Measurements from ENCODE around the gene SKI. TPM values are rescaled to one million over a fixed set of nuclear protein-coding genes. Genes with fewer than 3 reads are reported as not detected.

SKI gene
- total and polyA plus RNA-seq, 7 experiments from 2014 or later = 0.61 to 278 (median 95.3) TPM

DNA sequence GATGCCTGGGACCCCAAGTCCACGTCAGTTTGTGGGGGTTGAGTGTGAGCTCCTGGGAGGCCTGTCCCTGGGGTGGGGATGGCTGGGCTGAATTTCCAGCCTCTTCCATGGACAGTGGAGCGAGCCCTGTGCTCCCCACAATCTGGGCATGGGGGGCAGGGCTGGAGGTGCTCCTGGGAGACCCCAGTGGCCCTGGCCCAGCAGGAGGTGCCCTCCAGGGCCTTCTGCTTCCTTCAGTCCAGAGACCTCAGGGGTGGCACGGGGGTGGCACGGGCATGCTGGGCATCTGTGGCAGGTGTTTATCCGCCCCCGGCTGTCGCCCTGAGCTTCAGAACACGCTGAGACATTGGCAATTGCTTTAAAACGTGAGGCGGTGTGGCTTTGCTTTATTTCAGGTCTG lies 122.4 kb downstream of the SKI start:
- DNase-seq (no peak), ATAC-seq (no peak)
- Histone ChIP-seq H3K9me3 (ENCODE audit: control insufficient read depth in 2 of 3, low read length in 3 of 3) (no peaks in the 10 kb centered on the region), H3K4me1 (ENCODE audit: control insufficient read depth in 2 of 2, insufficient read depth in 2 of 2, low read length in 2 of 2) (no peaks in the 10 kb centered on the region), H3K27ac (ENCODE audit: low read depth, low read length) (no peak overlapping the region), H3K27me3 (ENCODE audit: control insufficient read depth in 2 of 2, insufficient read depth in 2 of 2, low read length in 2 of 2) (no peaks in the 10 kb centered on the region), H3K36me3 (ENCODE audit: control insufficient read depth in 2 of 3, insufficient read depth in 3 of 3, low read length in 3 of 3) (no peaks in the 10 kb centered on the region), H3K4me3 (ENCODE audit: low read length) (no peak overlapping the region)
- ChIA-PET POLR2A (no interaction called here), CTCF (no interaction called here)
- intact Hi-C loops (cut with micrococcal nuclease) = no loop called here
- no peaks in the 10 kb centered on the region for H3K27me3 Mint-ChIP-seq
- H3K27ac Mint-ChIP-seq = no peak overlapping the region
- no peaks in the 10 kb centered on the region for H3K36me3 Mint-ChIP-seq
- no peaks in the 10 kb centered on the region for H3K9me3 Mint-ChIP-seq
- no peak overlapping the region for H3K4me3 Mint-ChIP-seq
- H3K4me1 Mint-ChIP-seq = no peaks in the 10 kb centered on the region

DNA sequence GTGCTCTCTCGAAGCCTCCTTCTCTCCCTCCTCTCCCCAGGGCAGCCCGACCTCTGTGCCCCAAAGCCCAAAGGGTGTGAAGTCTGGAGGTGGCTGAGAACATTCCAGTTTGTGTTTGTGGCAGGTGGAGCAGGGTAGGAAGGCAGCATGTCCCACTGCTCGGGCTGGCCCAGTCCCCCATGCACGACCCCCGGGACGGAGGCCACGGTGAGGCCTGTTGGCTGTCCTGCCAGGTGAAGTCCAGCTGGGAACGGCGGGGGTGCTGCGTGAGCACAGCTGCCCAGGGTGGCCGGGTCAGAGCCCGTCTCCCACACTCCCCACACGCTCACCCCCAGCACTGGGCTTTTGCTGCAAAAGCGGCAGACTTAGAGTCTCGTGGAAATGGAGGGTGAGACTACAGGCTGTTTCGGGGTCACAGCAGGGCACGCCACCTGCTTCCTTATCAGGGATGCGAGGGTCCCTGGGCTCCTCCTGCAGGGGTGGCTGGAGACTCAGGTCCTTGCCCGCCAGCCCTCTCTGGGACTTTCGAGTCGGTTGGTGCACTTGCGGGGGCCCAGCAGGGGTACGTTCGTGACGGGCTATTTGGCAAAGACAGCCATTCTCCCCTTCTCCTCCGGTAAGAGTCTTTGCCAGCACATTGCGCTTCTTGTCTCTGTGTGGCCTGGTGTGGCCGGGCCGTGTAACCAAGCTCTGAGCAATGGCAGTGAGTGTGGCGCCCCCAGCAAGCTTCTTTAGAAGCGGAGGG lies 123.0 kb downstream of the SKI start:
- H3K4me1 Mint-ChIP-seq = no peaks in the 10 kb centered on the region
- ChIA-PET POLR2A (no interaction called here), CTCF (interaction anchor here (0.6 kb wide), 1 partner anchor 110 kb away, joined by 4 read pairs; no protein-coding TSS in a partner anchor)
- intact Hi-C loops (cut with micrococcal nuclease) = no loop called here
- H3K4me3 ChIP-seq (ENCODE audit: low read length) = no peak overlapping the region
- H3K27me3 ChIP-seq (ENCODE audit: control insufficient read depth in 2 of 2, insufficient read depth in 2 of 2, low read length in 2 of 2) = no peaks in the 10 kb centered on the region
- H3K27ac Mint-ChIP-seq = no peak overlapping the region
- DNase-seq (no peak), ATAC-seq (no peak)
- H3K36me3 ChIP-seq (ENCODE audit: control insufficient read depth in 2 of 3, insufficient read depth in 3 of 3, low read length in 3 of 3) = no peaks in the 10 kb centered on the region
- no peak overlapping the region for H3K4me3 Mint-ChIP-seq
- H3K9me3 Mint-ChIP-seq = no peaks in the 10 kb centered on the region
- H3K36me3 Mint-ChIP-seq = no peaks in the 10 kb centered on the region
- no peaks in the 10 kb centered on the region for H3K27me3 Mint-ChIP-seq
- no peaks in the 10 kb centered on the region for H3K9me3 ChIP-seq (ENCODE audit: control insufficient read depth in 2 of 3, low read length in 3 of 3)
- no peak overlapping the region for H3K27ac ChIP-seq (ENCODE audit: low read depth, low read length)
- no peaks in the 10 kb centered on the region for H3K4me1 ChIP-seq (ENCODE audit: control insufficient read depth in 2 of 2, insufficient read depth in 2 of 2, low read length in 2 of 2)

DNA sequence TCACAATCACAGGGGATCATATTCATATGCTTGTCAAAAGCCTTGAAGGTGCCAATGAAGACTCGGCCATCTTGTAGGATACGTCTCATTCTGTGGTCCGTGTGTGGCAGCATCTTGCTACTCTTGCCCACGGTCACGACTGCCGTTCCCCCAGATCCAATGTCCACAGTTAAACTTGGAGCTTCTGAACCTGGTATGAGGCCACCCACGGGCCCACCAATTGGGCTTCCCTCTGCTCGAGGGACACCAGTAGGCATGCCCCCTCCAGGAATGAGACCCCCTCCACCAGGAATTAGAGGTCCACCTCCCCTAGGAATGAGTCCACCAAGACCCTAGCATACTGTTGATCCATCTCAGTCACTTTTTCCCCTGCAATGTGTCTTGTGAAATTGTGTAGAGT lies 123.6 kb downstream of the SKI start:
- Histone ChIP-seq H3K27ac (ENCODE audit: low read depth, low read length) (no peak overlapping the region), H3K36me3 (ENCODE audit: control insufficient read depth in 2 of 3, insufficient read depth in 3 of 3, low read length in 3 of 3) (no peaks in the 10 kb centered on the region), H3K4me1 (ENCODE audit: control insufficient read depth in 2 of 2, insufficient read depth in 2 of 2, low read length in 2 of 2) (no peaks in the 10 kb centered on the region), H3K27me3 (ENCODE audit: control insufficient read depth in 2 of 2, insufficient read depth in 2 of 2, low read length in 2 of 2) (no peaks in the 10 kb centered on the region), H3K4me3 (ENCODE audit: low read length) (no peak overlapping the region), H3K9me3 (ENCODE audit: control insufficient read depth in 2 of 3, low read length in 3 of 3) (no peaks in the 10 kb centered on the region)
- Mint-ChIP-seq H3K27me3 (no peaks in the 10 kb centered on the region), H3K27ac (no peak overlapping the region), H3K36me3 (no peaks in the 10 kb centered on the region), H3K4me1 (no peaks in the 10 kb centered on the region), H3K9me3 (no peaks in the 10 kb centered on the region), H3K4me3 (no peak overlapping the region)
- ATAC-seq (no peak), DNase-seq (no peak)
- intact Hi-C loops (cut with micrococcal nuclease) = no loop called here
- ChIA-PET POLR2A (interaction anchor here (0.7 kb wide), 1 partner anchor 412 kb away, joined by 7 read pairs; no protein-coding TSS in a partner anchor), CTCF (no interaction called here)

- DNase-seq = no peak
- no peaks in the 10 kb centered on the region for H3K9me3 Mint-ChIP-seq
Observed at GRCh38 chr1:2352341-2352896, 124.3 kb downstream of the SKI start.

DNA sequence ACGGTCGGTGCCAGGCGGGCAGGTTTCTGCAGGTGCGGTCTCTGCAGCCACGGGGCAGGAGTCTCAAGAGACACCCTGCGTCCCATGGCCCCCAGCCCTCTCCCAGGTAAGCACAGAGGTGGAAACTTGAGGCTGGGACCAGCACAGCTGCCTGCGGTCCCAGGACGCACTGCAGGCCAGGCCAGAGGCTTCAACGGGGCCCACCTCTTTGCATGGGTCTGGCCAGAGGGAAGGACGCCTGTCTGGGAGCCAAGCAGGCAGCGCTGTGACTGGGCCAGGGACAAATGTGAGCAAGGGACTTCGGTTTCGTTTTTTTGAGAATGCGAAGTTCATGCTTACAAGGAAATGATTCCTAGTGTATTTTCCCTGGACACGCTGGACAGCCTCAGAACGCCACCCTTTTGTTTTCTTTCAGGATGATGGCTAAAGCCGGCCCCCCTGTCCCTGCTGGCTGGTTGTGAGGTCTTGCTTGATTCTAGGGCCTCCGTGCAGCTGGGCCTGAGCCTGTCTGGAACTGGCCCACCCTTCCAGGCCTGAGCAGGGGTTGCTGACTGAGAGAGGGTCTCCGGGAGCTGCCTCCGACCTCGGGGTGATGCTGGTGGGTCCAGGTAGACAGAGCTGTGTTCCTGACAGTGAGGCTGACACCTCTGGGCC lies 124.9 kb downstream of the SKI start:
- no peak overlapping the region for H3K27ac ChIP-seq (ENCODE audit: low read depth, low read length)
- H3K27me3 ChIP-seq (ENCODE audit: control insufficient read depth in 2 of 2, insufficient read depth in 2 of 2, low read length in 2 of 2) = no peaks in the 10 kb centered on the region
- Mint-ChIP-seq H3K9me3 (no peaks in the 10 kb centered on the region), H3K4me3 (no peak overlapping the region), H3K4me1 (no peaks in the 10 kb centered on the region), H3K36me3 (no peaks in the 10 kb centered on the region), H3K27me3 (no peaks in the 10 kb centered on the region), H3K27ac (no peak overlapping the region)
- H3K4me1 ChIP-seq (ENCODE audit: control insufficient read depth in 2 of 2, insufficient read depth in 2 of 2, low read length in 2 of 2) = no peaks in the 10 kb centered on the region
- DNase-seq (no peak), ATAC-seq (no peak)
- intact Hi-C loops (cut with micrococcal nuclease) = no loop called here
- no peaks in the 10 kb centered on the region for H3K9me3 ChIP-seq (ENCODE audit: control insufficient read depth in 2 of 3, low read length in 3 of 3)
- no peaks in the 10 kb centered on the region for H3K36me3 ChIP-seq (ENCODE audit: control insufficient read depth in 2 of 3, insufficient read depth in 3 of 3, low read length in 3 of 3)
- H3K4me3 ChIP-seq (ENCODE audit: low read length) = no peak overlapping the region
- POLR2A ChIA-PET = no interaction called here
- CTCF ChIA-PET = no interaction called here

More at GRCh38 chr1:2352341-2352896, 124.3 kb downstream of the SKI start:
- no peak overlapping the region for H3K4me3 ChIP-seq (ENCODE audit: low read length)
- no peaks in the 10 kb centered on the region for H3K4me1 Mint-ChIP-seq
- no peaks in the 10 kb centered on the region for H3K27me3 Mint-ChIP-seq
- H3K4me3 Mint-ChIP-seq = no peak overlapping the region
- H3K4me1 ChIP-seq (ENCODE audit: control insufficient read depth in 2 of 2, insufficient read depth in 2 of 2, low read length in 2 of 2) = no peaks in the 10 kb centered on the region
- H3K27ac Mint-ChIP-seq = no peak overlapping the region
- CTCF ChIA-PET = no interaction called here
- POLR2A ChIA-PET = interaction anchor here (0.7 kb wide), 1 partner anchor 413 kb away, joined by 7 read pairs; no protein-coding TSS in a partner anchor
- H3K27ac ChIP-seq (ENCODE audit: low read depth, low read length) = no peak overlapping the region
- no peaks in the 10 kb centered on the region for H3K27me3 ChIP-seq (ENCODE audit: control insufficient read depth in 2 of 2, insufficient read depth in 2 of 2, low read length in 2 of 2)
- no peaks in the 10 kb centered on the region for H3K9me3 ChIP-seq (ENCODE audit: control insufficient read depth in 2 of 3, low read length in 3 of 3)
- ATAC-seq = no peak
- H3K36me3 ChIP-seq (ENCODE audit: control insufficient read depth in 2 of 3, insufficient read depth in 3 of 3, low read length in 3 of 3) = no peaks in the 10 kb centered on the region
- intact Hi-C loops (cut with micrococcal nuclease) = no loop called here
- H3K36me3 Mint-ChIP-seq = no peaks in the 10 kb centered on the region

DNA sequence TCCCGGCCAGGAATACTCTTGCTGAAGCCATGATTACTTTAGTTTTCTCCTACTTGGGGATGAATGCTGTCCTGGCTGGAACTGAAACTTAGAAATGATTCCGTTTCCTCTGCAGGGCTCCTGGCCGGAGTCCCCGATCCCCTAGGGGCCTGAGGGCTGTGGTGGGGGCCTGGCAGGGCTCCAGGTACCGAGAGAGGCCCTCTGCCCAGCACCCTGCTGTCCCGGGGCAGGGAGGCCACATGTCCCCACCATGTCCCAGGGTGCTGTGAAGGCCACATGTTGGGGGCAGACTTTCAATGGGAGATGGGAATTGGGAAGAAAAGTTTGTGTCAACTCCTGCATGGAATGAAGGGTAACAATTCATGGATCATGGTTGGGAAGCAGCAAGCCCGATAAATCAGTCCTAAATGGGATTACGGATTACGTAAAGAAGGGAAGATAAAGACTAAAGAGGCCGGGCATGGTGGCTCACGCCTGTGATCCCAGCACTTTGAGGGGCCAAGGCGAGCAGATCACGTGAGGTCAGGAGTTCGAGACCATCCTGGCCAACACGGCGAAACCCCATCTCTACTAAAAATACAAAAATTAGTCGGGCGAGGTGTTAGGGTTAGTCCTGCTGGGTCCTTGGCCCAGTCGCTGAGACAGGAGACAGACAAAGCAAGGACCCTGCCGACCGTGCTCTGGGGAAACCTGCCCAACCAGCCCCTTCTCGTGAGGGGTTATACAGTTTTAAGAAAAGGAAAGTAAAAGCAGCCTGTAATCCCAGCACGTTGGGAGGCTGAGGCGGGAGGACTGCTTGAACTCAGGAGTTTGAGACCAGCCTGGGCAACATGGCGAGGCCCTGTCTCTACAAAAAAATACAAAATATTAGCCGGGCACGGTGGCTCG lies 125.7 kb downstream of the SKI start:
- intact Hi-C loops (cut with micrococcal nuclease) = no loop called here
- no peaks in the 10 kb centered on the region for H3K27me3 ChIP-seq (ENCODE audit: control insufficient read depth in 2 of 2, insufficient read depth in 2 of 2, low read length in 2 of 2)
- DNase-seq (no peak), ATAC-seq (no peak)
- no peak overlapping the region for H3K4me3 ChIP-seq (ENCODE audit: low read length)
- H3K36me3 ChIP-seq (ENCODE audit: control insufficient read depth in 2 of 3, insufficient read depth in 3 of 3, low read length in 3 of 3) = no peaks in the 10 kb centered on the region
- H3K27ac ChIP-seq (ENCODE audit: low read depth, low read length) = no peak overlapping the region
- Mint-ChIP-seq H3K9me3 (no peaks in the 10 kb centered on the region), H3K4me3 (no peak overlapping the region), H3K36me3 (no peaks in the 10 kb centered on the region), H3K27me3 (no peaks in the 10 kb centered on the region), H3K27ac (no peak overlapping the region), H3K4me1 (no peaks in the 10 kb centered on the region)
- ChIA-PET CTCF (no interaction called here), POLR2A (no interaction called here)
- no peaks in the 10 kb centered on the region for H3K9me3 ChIP-seq (ENCODE audit: control insufficient read depth in 2 of 3, low read length in 3 of 3)
- H3K4me1 ChIP-seq (ENCODE audit: control insufficient read depth in 2 of 2, insufficient read depth in 2 of 2, low read length in 2 of 2) = no peaks in the 10 kb centered on the region
